ENCODE results near the gene ESF1.
A peak's percentile ranks its signal among the peaks of the same experiment; 100 is the strongest.

DNA sequence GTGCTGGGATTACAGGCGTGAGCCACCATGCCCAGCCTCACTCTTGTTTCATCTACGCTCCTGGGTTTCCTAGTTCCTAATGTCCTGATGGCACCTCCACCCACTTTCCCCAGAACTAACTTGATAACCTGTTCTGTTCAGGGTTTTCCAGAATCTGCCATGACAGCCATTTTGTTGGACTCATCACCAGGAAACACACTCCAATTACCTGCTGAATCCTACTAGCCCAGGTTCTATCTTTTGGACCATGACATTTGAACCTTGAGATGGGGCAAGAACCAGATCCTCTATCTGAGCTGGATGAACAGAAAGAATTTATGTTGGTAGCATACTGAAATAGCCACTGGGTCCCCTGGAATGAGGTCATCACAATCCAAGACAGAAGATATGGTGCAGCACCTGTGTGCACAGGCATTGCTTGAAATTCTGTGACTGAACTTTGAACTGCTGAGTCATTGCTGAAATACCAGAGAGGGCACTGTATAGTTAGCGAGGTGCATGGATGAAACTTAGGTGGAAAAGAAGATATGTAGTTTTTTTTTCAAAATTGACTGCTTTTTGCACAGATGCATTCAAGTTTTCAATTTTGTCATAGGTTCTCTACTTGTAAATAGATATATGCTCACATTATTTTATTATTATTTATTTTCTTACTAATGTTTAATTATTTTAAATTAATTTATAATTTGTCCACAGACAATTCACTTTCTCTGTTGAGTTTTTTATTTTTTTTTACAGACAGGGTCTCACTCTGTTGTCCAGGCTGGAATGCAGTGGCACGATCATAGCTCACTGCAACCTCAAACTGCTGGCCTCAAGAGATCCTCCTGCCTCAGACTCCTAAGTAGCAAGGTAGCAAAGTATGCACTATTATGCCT, 103.2 kb downstream of the ESF1 start:
- TF ChIP-seq MTF1 (CRISPR knock-in tag; IDR thresholded peaks at IDR 0.05; ENCODE audit: borderline replicate concordance) = no peak
- no peak for TF ChIP-seq NR2C1 (IDR thresholded peaks at IDR 0.05)
- 0 out of 2 replicates have a peak, but pooled peaks have one; percentile 20 for TF ChIP-seq NR2C1 (tag; IDR thresholded peaks at IDR 0.05)
- TF ChIP-seq CBX3 (IDR thresholded peaks at IDR 0.05; ENCODE audit: borderline replicate concordance in 1 of 2, low read length in 2 of 2) = no peak

Data from K562 (cell line).